ENCODE data around the gene CENPT. TPM values are rescaled to one million over a fixed set of nuclear protein-coding genes. Genes with fewer than 3 reads are reported as not detected.

CENPT gene
- total and polyA plus RNA-seq, 2 of the 13 experiments (the other 11 are each of a cell fraction or from before 2014, with no cell fraction given): 40.9 to 43.3 TPM

- TF ChIP-seq, protein P1, sequence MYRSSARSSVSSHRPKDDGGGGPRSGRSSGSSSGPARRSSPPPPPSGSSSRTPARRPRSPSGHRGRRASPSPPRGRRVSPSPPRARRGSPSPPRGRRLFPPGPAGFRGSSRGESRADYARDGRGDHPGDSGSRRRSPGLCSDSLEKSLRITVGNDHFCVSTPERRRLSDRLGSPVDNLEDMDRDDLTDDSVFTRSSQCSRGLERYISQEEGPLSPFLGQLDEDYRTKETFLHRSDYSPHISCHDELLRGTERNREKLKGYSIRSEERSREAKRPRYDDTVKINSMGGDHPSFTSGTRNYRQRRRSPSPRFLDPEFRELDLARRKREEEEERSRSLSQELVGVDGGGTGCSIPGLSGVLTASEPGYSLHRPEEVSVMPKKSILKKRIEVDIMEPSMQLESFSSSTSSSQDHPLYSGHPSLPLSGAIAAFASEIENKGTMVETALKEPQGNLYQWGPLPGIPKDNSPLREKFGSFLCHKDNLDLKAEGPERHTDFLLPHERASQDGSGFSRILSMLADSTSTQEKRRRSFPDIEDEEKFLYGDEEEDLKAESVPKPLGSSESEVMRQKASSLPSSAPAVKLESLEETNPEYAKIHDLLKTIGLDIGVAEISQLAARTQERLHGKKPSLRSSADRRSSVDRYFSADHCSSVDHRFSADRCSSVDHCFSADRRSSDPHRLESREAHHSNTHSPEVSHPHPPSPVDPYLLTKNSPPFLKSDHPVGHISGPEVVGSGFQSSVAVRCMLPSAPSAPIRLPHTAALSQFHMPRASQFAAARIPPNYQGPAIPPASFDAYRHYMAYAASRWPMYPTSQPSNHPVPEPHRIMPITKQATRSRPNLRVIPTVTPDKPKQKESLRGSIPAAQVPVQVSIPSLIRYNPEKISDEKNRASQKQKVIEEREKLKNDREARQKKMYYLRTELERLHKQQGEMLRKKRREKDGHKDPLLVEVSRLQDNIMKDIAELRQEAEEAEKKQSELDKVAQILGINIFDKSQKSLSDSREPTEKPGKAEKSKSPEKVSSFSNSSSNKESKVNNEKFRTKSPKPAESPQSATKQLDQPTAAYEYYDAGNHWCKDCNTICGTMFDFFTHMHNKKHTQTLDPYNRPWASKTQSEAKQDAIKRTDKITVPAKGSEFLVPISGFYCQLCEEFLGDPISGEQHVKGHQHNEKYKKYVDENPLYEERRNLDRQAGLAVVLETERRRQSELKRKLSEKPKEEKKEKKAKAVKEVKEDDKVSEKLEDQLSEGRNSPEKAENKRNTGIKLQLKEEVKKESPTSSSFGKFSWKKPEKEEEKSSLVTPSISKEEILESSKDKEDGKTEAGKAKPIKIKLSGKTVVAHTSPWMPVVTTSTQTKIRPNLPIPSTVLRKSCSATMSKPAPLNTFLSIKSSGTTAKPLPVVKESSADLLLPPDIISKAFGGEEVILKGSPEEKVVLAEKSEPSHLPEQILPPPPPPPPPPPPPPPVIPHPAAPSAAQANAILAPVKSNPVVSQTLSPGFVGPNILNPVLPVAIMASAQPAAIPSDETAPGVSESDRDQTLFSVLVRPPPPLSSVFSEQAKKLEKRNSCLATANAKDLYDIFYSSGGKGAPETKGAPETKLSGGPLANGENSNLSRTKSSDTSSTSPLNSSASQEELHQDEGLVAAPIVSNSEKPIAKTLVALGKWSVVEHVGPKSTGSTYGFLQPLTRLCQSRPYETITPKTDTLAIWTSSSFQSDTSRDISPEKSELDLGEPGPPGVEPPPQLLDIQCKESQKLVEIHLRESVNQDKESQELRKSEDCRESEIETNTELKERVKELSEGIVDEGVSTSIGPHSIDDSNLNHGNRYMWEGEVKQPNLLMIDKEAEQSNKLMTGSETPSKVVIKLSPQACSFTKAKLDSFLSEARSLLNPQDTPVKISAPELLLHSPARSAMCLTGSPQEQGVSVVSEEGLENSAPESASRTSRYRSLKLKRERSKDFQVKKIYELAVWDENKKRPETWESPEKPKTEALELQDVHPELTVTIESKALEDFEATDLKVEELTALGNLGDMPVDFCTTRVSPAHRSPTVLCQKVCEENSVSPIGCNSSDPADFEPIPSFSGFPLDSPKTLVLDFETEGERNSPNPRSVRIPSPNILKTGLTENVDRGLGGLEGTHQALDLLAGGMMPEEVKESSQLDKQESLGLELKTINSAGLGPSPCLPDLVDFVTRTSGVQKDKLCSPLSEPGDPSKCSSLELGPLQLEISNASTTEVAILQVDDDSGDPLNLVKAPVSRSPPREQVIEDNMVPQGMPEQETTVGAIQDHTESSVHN (CRISPR knock-in tag; IDR thresholded peaks at IDR 0.05): no peak; the same call in 1 of the 2 replicates
- TF ChIP-seq SMAD9 (CRISPR knock-in tag; IDR thresholded peaks at IDR 0.05) (peak; percentile 36), ZNF546 (CRISPR knock-in tag; conservative IDR thresholded peaks at IDR 0.05) (no peak), ZNF556 (CRISPR knock-in tag; IDR thresholded peaks at IDR 0.05; ENCODE audit: borderline replicate concordance) (peak; percentile 90; the same call in 1 of the 2 replicates), RARG (CRISPR knock-in tag; IDR thresholded peaks at IDR 0.05; ENCODE audit: low read depth) (no peak), MYC (CRISPR knock-in tag; IDR thresholded peaks at IDR 0.05; ENCODE audit: borderline replicate concordance) (peak; percentile 94), ZIK1 (CRISPR knock-in tag; IDR thresholded peaks at IDR 0.05; ENCODE audit: borderline replicate concordance, low read depth) (peak; percentile 11; the same call in 1 of the 2 replicates), ZNF678 (CRISPR knock-in tag; IDR thresholded peaks at IDR 0.05) (0 out of 2 replicates have a peak, but pooled peaks have one; percentile 63), HMGA1 (CRISPR knock-in tag; conservative IDR thresholded peaks at IDR 0.05) (no peak), PTBP1 (IDR thresholded peaks at IDR 0.05; ENCODE audit: low read depth, low read length, poor library complexity, severe bottlenecking) (no peak), PHF5A (CRISPR knock-in tag; IDR thresholded peaks at IDR 0.05; ENCODE audit: low read depth, unreplicated experiment) (peak; percentile 49)
- TF ChIP-seq, protein P2, sequence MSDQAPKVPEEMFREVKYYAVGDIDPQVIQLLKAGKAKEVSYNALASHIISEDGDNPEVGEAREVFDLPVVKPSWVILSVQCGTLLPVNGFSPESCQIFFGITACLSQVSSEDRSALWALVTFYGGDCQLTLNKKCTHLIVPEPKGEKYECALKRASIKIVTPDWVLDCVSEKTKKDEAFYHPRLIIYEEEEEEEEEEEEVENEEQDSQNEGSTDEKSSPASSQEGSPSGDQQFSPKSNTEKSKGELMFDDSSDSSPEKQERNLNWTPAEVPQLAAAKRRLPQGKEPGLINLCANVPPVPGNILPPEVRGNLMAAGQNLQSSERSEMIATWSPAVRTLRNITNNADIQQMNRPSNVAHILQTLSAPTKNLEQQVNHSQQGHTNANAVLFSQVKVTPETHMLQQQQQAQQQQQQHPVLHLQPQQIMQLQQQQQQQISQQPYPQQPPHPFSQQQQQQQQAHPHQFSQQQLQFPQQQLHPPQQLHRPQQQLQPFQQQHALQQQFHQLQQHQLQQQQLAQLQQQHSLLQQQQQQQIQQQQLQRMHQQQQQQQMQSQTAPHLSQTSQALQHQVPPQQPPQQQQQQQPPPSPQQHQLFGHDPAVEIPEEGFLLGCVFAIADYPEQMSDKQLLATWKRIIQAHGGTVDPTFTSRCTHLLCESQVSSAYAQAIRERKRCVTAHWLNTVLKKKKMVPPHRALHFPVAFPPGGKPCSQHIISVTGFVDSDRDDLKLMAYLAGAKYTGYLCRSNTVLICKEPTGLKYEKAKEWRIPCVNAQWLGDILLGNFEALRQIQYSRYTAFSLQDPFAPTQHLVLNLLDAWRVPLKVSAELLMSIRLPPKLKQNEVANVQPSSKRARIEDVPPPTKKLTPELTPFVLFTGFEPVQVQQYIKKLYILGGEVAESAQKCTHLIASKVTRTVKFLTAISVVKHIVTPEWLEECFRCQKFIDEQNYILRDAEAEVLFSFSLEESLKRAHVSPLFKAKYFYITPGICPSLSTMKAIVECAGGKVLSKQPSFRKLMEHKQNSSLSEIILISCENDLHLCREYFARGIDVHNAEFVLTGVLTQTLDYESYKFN (CRISPR knock-in tag; conservative IDR thresholded peaks at IDR 0.05): peak; percentile 92
- TF ChIP-seq, protein P3, sequence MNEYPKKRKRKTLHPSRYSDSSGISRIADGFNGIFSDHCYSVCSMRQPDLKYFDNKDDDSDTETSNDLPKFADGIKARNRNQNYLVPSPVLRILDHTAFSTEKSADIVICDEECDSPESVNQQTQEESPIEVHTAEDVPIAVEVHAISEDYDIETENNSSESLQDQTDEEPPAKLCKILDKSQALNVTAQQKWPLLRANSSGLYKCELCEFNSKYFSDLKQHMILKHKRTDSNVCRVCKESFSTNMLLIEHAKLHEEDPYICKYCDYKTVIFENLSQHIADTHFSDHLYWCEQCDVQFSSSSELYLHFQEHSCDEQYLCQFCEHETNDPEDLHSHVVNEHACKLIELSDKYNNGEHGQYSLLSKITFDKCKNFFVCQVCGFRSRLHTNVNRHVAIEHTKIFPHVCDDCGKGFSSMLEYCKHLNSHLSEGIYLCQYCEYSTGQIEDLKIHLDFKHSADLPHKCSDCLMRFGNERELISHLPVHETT (CRISPR knock-in tag; conservative IDR thresholded peaks at IDR 0.05): peak; percentile 89; the same call in 1 of the 2 replicates
These were observed 1.0 kb downstream of the CENPT start, which contains the start of gene NUTF2 (continued) for GRCh38 chr16:67846320-67847063.
